Right cardiac atrium (tissue), 5 donors: ENCODE measurements around the gene IL5RA. TPM values are rescaled to one million over a fixed set of nuclear protein-coding genes. Genes with fewer than 3 reads are reported as not detected.

Experiments
- ATAC-seq, 2 donors: fragments of 200-7000 bp; cut with Tn5 transposase; one replicate each; pipeline versions ENCODE4 v1.8.0 to v1.9.1; 2020; ENCODE audit warnings: moderate library complexity in 2 of 2, mild to moderate bottlenecking in 1 of 2
- DNase-seq, 3 donors: peaks; one replicate each; pipeline ENCODE4 v3.0.0-alpha.2; 2020
- H3K27ac ChIP-seq: one replicate; pipeline ENCODE4 v1.5.1; 2013; ENCODE audit warnings: mild to moderate bottlenecking, low read length, control low read depth, moderate library complexity
- H3K27me3 ChIP-seq: one replicate; pipeline ENCODE4 v1.6.1; 2013; ENCODE audit not compliant: control insufficient read depth, insufficient read depth
- H3K4me1 ChIP-seq: one replicate; pipeline ENCODE4 v1.6.1; 2013; ENCODE audit warnings: low read length; ENCODE audit not compliant: control insufficient read depth, insufficient read depth
- H3K4me3 ChIP-seq: one replicate; pipeline ENCODE4 v1.5.1; 2013; ENCODE audit warnings: low read length, control low read depth
- H3K9me3 ChIP-seq: one replicate; pipeline ENCODE4 v1.6.1; 2013; ENCODE audit warnings: low read length; ENCODE audit not compliant: control insufficient read depth
- WGBS: extraction: QIAGEN DNeasy Blood & Tissue Kit; methylation state at CpG from one replicate; pipeline ENCODE4 v1.1.7; 2013; 5-methylcytosine and 5-hydroxymethylcytosine counted together
- intact Hi-C, 4 donors: fragments of 100-400 bp; cut with DNase I; formaldehyde crosslinking; loops; one replicate each; pipeline versions ENCODE4 v1.11.0 to v1.14.0; 2022 to 2023
- polyA plus RNA-seq: library from polyadenylated mRNA; stranded (reverse); fragments of 200-250 nt; gene quantifications from one replicate; pipeline ENCODE4 v1.2.3, GENCODE V29; 2013
- total RNA-seq, 4 donors: library from RNA; stranded (reverse); fragmentation: NEBNext Ultra II Directional; extraction: Animal tissue kit (Norgen Biotek cat#: 25700); gene quantifications; one replicate each; pipeline ENCODE4 v1.2.1, GENCODE V29; 2021
- donor health status: healthy with polysubstance abuse.
- donor health status: DM: no; HTN: yes; CAD: no.
- donor health status: DM: no; HTN: no; CAD: no.
- donor health status: DM: no; HTN: yes; CAD: no; lungs with severe emphysema.
- donor health status: DM: yes; HTN: yes; CAD: no.

Gene IL5RA
- total and polyA plus RNA-seq, 5 donors: 1.4 to 3.9 (median 2.5) TPM

GRCh38 chr3:3105815-3106214, 4.4 kb downstream of the IL5RA start:
- no peaks in the 10 kb centered on the region for H3K4me1 ChIP-seq
- H3K9me3 ChIP-seq: no peaks in the 10 kb centered on the region
- 81% methylated on average over 4 of the region's 4 CpGs for WGBS
- intact Hi-C loops: no loop called here
- DNase-seq: no peak
- H3K27me3 ChIP-seq: no peaks in the 10 kb centered on the region
- ATAC-seq: no peak
- no peak overlapping the region for H3K4me3 ChIP-seq
- no peak overlapping the region for H3K27ac ChIP-seq

GRCh38 chr3:3105246-3105645, 4.9 kb downstream of the IL5RA start:
- Histone ChIP-seq H3K9me3 (no peaks in the 10 kb centered on the region), H3K4me1 (no peaks in the 10 kb centered on the region), H3K4me3 (no peak overlapping the region), H3K27me3 (no peaks in the 10 kb centered on the region), H3K27ac (no peak overlapping the region)
- 86% methylated on average over 3 of the region's 3 CpGs for WGBS
- intact Hi-C loops: no loop called here
- no peak for ATAC-seq
- DNase-seq: no peak

GRCh38 chr3:3102751-3103150, 7.4 kb downstream of the IL5RA start:
- DNase-seq: no peak
- no peaks in the 10 kb centered on the region for H3K9me3 ChIP-seq
- 85% methylated on average over 6 of the region's 6 CpGs for WGBS
- H3K4me3 ChIP-seq: no peak overlapping the region
- H3K4me1 ChIP-seq: no peaks in the 10 kb centered on the region
- no peak for ATAC-seq
- H3K27me3 ChIP-seq: no peaks in the 10 kb centered on the region
- intact Hi-C loops: no loop called here
- no peak overlapping the region for H3K27ac ChIP-seq

GRCh38 chr3:3101660-3102458, 8.3 kb downstream of the IL5RA start:
- H3K27ac ChIP-seq: no peak overlapping the region
- no peaks in the 10 kb centered on the region for H3K27me3 ChIP-seq
- no peak for ATAC-seq
- no peaks in the 10 kb centered on the region for H3K4me1 ChIP-seq
- H3K9me3 ChIP-seq: no peaks in the 10 kb centered on the region
- intact Hi-C loops: no loop called here
- 90% methylated on average over 6 of the region's 6 CpGs for WGBS
- no peak for DNase-seq
- H3K4me3 ChIP-seq: no peak overlapping the region

GRCh38 chr3:3097958-3098357, 12.2 kb downstream of the IL5RA start:
- no peaks in the 10 kb centered on the region for H3K4me1 ChIP-seq
- DNase-seq: no peak
- no peak overlapping the region for H3K27ac ChIP-seq
- ATAC-seq: no peak
- H3K4me3 ChIP-seq: no peak overlapping the region
- H3K9me3 ChIP-seq: no peaks in the 10 kb centered on the region
- H3K27me3 ChIP-seq: no peaks in the 10 kb centered on the region
- WGBS: 74% methylated on average over 4 of the region's 4 CpGs
- intact Hi-C loops: no loop called here

- intact Hi-C loops: no loop called here
- no peak overlapping the region for H3K27ac ChIP-seq
- no peak overlapping the region for H3K4me3 ChIP-seq
- no peak for DNase-seq
- no peak for ATAC-seq
- 74% methylated on average over 4 of the region's 4 CpGs for WGBS
- no peaks in the 10 kb centered on the region for H3K27me3 ChIP-seq
- no peaks in the 10 kb centered on the region for H3K9me3 ChIP-seq
- no peaks in the 10 kb centered on the region for H3K4me1 ChIP-seq
Observed at GRCh38 chr3:3089017-3089416, 21.2 kb downstream of the IL5RA start.

- Histone ChIP-seq H3K4me3 (no peak overlapping the region), H3K9me3 (no peaks in the 10 kb centered on the region), H3K27ac (no peak overlapping the region), H3K27me3 (no peaks in the 10 kb centered on the region), H3K4me1 (no peaks in the 10 kb centered on the region)
- DNase-seq (no peak), ATAC-seq (no peak)
- WGBS: 59% methylated on average over 7 of the region's 7 CpGs
- intact Hi-C loops: no loop called here
Observed at GRCh38 chr3:3087716-3088465, 22.3 kb downstream of the IL5RA start.

GRCh38 chr3:3087279-3087678, 22.9 kb downstream of the IL5RA start:
- Histone ChIP-seq H3K4me3 (no peak overlapping the region), H3K4me1 (no peaks in the 10 kb centered on the region), H3K9me3 (no peaks in the 10 kb centered on the region), H3K27ac (no peak overlapping the region), H3K27me3 (no peaks in the 10 kb centered on the region)
- DNase-seq (no peak), ATAC-seq (no peak)
- intact Hi-C loops: no loop called here

GRCh38 chr3:3086239-3086638, 23.9 kb downstream of the IL5RA start:
- intact Hi-C loops: no loop called here
- WGBS: 50% methylated on average over 6 of the region's 6 CpGs
- Histone ChIP-seq H3K4me1 (no peaks in the 10 kb centered on the region), H3K9me3 (no peaks in the 10 kb centered on the region), H3K27ac (no peak overlapping the region), H3K27me3 (no peaks in the 10 kb centered on the region), H3K4me3 (no peak overlapping the region)
- ATAC-seq: no peak
- no peak for DNase-seq

GRCh38 chr3:3085782-3086181, 24.4 kb downstream of the IL5RA start:
- Histone ChIP-seq H3K4me3 (no peak overlapping the region), H3K4me1 (no peaks in the 10 kb centered on the region), H3K27ac (no peak overlapping the region), H3K27me3 (no peaks in the 10 kb centered on the region), H3K9me3 (no peaks in the 10 kb centered on the region)
- intact Hi-C loops: no loop called here
- 76% methylated on average over 6 of the region's 6 CpGs for WGBS
- DNase-seq (no peak), ATAC-seq (no peak)

GRCh38 chr3:3084890-3085289, 25.3 kb downstream of the IL5RA start:
- 93% methylated on average over 3 of the region's 3 CpGs for WGBS
- Histone ChIP-seq H3K27ac (no peak overlapping the region), H3K4me1 (no peaks in the 10 kb centered on the region), H3K4me3 (no peak overlapping the region), H3K9me3 (no peaks in the 10 kb centered on the region), H3K27me3 (no peaks in the 10 kb centered on the region)
- DNase-seq: no peak
- no peak for ATAC-seq
- intact Hi-C loops: no loop called here
